Epithelial cell of alveolus of lung (primary cell): Measurements from ENCODE around the gene ZNF667. TPM values are rescaled to one million over a fixed set of nuclear protein-coding genes. Genes with fewer than 3 reads are reported as not detected.

Source experiments
- total RNA-seq: library from RNA; depleted of rRNA; stranded (reverse); fragments of >200 nt; gene quantifications from 2 replicates; pipeline ENCODE4 v1.2.1, GENCODE V29; 2015

Gene ZNF667
- total RNA-seq = 2.8 and 5.3 TPM in 2 replicates

DNA sequence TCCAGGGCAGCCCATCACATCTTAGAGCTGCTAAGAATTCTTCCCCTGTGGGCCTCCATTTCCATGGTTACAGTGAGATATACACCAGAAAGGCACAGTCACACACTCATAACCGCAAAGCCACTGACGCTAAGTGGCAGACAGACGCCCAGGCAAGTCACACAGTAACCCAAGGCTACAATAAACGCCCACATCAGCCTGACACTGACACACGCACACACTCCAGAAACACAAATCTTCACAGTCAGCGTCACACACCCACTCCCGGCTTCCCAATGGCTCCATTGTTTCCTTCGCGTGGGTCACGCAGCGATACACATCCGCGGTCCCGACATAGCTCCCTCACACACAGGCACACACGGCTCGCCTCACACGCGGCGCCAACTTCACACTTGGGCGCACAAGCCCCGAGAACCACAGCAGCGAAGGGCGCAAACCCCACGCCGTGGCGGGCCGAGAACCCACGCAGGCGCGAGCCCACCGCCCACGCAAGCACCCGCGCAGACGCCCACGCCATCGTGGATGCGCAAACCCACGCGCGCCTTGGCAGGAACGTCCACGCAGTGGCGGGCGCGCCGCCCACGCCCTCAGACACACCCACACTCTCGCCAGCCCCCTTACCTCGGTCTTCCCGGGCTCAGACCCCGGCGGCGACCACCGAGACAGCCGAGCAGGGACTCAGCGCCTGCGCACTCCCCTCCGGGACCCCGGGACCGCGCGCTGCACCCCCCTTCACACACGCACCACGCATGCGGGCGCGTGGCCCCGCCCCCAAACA, at the start of gene ZNF667:
ZNF667 (minus strand) TSS at position 695 of the 778 bp plus-strand sequence. CDS start 14,975 bp downstream, outside the sequence.

DNA sequence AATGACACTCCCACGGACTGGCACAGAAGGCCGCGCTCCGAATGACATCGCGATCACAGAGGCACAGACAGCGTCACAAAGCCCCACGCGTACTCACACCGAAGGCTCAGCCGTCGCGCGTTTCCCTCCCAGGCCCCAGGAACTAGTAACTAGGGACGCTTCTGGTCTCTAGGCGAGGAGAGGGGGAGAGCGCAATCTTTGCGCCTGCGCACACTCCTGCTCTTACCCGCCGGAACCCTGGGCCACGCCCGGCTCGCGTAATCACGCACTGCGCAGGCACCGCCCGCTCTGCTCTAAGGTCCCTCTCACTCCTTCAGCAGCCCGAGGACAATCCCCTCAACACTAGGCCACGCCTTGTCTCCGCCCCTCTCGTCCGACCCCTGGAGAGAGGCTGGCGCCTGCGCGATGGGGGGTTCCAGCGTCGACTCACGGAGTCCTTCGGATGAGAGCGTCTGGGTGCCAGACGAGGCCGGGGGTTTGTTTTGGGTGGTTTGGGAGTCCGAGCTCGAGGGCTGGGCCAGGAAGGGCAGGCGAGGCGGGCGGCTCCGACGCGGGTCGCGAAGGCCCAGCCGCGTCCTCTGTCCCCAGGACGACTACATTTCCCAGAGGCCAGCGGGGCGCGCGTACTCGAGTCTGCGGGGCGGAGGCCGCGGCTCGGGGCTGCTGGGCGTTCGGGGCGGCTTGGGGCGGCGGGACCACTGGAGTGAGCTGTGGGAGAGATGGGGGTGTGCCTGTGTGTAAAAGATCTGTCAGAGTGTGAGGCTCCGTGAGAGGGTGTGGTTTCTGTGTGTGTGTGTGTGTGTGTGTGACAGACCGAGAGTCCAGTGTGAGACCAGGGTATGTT, 30.5 kb upstream of the ZNF667 start, which contains the start of gene ZNF471:
ZNF471 (plus strand) TSS at position 410 of the 844 bp plus-strand sequence. CDS start 3,717 bp downstream, outside the sequence.

DNA sequence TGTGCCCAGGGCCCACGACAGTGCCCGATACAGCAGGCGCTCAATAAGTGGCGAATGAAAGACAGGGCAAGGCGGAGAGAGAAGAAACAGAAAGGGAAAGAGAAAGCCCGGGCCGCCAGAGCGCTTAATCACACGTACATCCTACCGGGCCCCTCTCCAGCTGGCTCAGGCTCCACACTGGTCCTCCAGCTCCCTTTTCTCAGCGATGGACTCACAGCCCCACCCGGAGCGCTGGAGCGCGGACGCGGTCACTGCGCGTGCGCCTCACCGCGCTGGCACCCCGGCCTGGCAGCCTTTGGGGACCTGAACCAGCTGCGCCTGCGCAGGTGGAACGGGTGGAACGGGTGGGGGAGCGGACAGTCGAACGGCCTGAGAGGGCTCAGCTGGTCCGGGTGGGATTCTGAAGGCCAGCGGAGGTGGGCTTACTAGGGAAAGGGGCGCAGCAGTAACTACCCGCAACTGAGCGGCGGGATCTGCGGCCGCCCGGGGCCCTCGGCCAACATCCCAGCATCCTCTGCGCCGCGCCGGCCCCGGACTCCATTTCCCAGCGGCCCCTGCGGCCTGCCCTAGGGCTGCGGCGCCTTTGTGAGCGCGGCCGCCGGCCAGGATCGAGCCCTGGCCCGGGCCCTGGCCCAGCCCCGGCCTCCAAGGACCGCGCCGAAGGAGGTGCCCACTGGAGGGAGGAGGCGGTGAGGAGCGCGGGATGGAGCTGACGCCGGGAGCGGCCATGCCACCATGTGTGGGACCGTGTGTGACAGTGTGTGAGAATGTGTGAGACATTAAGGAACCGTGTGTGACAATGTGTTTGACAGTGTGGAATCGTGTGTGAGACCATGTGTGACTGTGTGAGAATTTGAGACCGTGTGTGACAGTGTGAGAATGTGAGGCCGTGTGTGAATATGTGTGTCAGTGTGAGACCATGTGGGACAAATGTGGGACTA, 73.1 kb downstream of the ZNF667 start, which contains the start of gene ZNF583:
ZNF583 (plus strand) TSS at position 569 of the 941 bp plus-strand sequence. CDS start 2,783 bp downstream, outside the sequence.

DNA sequence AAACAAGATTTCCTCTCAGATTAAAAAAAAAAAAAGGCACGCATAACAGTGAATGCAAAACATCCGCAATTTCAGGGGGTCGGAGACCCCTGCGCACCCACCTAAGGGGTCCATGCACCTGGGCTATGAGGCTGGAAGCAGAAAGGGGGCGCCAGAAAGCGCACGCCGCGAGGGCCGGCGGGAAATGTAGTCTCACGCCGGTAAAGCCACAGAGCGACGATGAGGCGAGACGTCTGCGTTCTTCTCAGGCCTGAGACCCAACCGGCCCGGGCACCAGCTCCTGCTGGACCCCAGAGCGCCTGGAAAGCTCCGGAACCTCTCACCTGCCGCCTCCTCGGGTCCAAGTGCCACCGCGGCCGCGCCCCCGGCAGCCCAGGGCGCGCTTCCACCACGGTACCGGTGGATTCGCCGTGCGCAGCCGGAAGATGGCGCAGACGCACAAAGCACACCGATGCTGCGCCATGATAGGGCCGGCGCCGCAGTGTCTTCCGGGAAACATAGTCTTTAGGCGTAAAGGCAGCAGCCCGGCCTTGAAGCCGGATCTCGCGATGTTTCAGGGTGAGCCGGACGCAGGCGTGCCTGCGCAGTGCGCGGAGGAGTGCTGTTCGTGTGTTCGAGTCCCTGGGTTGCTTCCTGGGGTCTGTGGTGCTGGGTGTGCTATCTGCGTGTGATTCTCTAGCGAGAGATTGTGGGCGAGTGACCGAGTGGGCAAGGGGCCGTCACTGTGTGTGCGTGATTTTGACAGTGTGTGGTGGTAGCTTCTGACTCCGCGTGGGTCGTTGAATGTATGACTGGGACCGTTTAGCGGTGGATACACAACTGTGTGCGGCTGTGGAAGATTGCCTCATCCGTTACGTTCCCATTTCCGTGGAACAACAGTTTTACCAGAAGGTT, 83.8 kb downstream of the ZNF667 start, which contains the start of gene ZNF582:
ZNF582 (minus strand) TSS at position 416 of the 894 bp plus-strand sequence. CDS start 1,782 bp downstream, outside the sequence.

Other genes with a start within 250 kb of the ZNF667 start
- not detected in 2 replicates for gene EDDM13, start 204.6 kb downstream of the ZNF667 start, total RNA-seq
- gene ZSCAN5A, start 162.5 kb downstream of the ZNF667 start, total RNA-seq = 3.1 and 5.7 TPM in 2 replicates
- gene ZNF582, start 83.8 kb downstream of the ZNF667 start, total RNA-seq = 1.2 and 5.7 TPM in 2 replicates
- 2.8 and 3.0 TPM in 2 replicates for gene ZNF583, start 73.0 kb downstream of the ZNF667 start, total RNA-seq
- 0.52 and 3.1 TPM in 2 replicates for gene ZNF471, start 30.5 kb upstream of the ZNF667 start, total RNA-seq
- gene ZFP28, start 61.6 kb upstream of the ZNF667 start, total RNA-seq = 4.2 and 6.1 TPM in 2 replicates
- gene ZNF470, start 90.1 kb upstream of the ZNF667 start, total RNA-seq = 1.9 and 4.6 TPM in 2 replicates
- gene ZNF71, start 118.0 kb upstream of the ZNF667 start, total RNA-seq = 7.0 and 11.7 TPM in 2 replicates
- gene SMIM17, start 165.8 kb upstream of the ZNF667 start, total RNA-seq = 3.0 TPM in 1 of 2 replicates, not detected in the other
- 0.13 and 0.64 TPM in 2 replicates for gene ZNF835, start 194.4 kb upstream of the ZNF667 start, total RNA-seq